NT2/D1 (cell line): Measurements from ENCODE around the gene RBBP5.

Source experiments
- DNase-seq: peaks from one replicate; pipeline ENCODE4 v3.0.0-alpha.2; 2011; ENCODE audit warnings: low read depth, low spot score
- H3K27me3 ChIP-seq: 2 replicates; pipeline ENCODE4 v1.6.0; 2011; ENCODE audit warnings: mild to moderate bottlenecking; ENCODE audit not compliant: insufficient read length, insufficient read depth
- H3K36me3 ChIP-seq: 2 replicates; pipeline ENCODE4 v1.6.1; 2011; ENCODE audit warnings: mild to moderate bottlenecking, low read length, mixed read lengths; ENCODE audit not compliant: insufficient read depth, insufficient read length
- H3K4me1 ChIP-seq: 2 replicates; pipeline ENCODE4 v1.5.1; 2011; ENCODE audit not compliant: insufficient read depth, insufficient read length
- H3K4me3 ChIP-seq: 2 replicates; pipeline ENCODE4 v1.5.1; 2011; ENCODE audit warnings: low read depth; ENCODE audit not compliant: insufficient read length
- H3K9ac ChIP-seq: 2 replicates; pipeline ENCODE4 v1.6.0; 2011; ENCODE audit warnings: low read depth; ENCODE audit not compliant: insufficient read length
- H3K9me3 ChIP-seq: 2 replicates; pipeline ENCODE4 v1.5.1; 2011; ENCODE audit warnings: mild to moderate bottlenecking, low read length; ENCODE audit not compliant: insufficient read depth
- SUZ12 ChIP-seq: IDR thresholded peaks from 2 replicates; pipeline ENCODE4 v1.6.1; 2011; ENCODE audit not compliant: insufficient read length, insufficient read depth; ENCODE audit errors: extremely low read depth
- YY1 ChIP-seq: IDR thresholded peaks from 2 replicates; pipeline ENCODE4 v1.6.1; 2011; ENCODE audit not compliant: insufficient read length, insufficient read depth
- ZNF274 ChIP-seq: IDR thresholded peaks from 2 replicates; pipeline ENCODE4 v1.6.1; 2011; ENCODE audit warnings: mild to moderate bottlenecking, low read depth, low read length

The RBBP5 gene

DNA sequence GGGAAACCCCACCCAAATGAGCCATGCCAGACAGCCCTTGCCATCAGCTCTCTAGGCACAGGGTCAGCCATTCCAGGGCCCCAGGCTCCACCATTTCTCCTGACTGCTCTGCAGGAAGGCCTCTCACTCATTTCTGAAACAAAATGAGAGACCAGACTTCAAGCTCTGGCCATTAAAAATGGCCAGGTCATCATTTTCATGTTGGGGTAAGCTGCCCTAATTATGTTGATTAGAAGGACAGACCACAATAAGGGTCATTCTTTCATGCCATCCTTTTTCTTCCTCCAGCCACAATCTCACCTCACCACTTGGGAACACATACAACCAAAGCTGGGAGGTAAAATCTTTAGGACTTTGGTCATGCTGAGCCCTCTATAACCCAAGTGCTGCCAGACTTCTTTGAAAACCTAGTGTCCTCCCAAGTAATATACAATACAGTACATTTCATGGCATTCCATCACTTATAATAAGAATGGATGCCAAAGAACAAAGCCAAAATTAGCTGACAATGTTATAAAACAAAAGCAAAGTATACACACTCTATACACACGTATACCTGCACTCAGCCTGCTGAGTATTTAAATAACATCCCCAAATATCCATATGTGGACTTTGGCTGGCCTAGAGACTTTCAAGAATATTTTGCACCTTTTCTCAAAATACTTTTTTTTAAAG is 22.4 kb upstream of the RBBP5 start:
- no peak for DNase-seq
- Histone ChIP-seq H3K4me1 (peaks cover 9% of the 10 kb centered on the region), H3K4me3 (no peak overlapping the region), H3K9me3 (peaks cover 22% of the 10 kb centered on the region; the same call in 1 of the 2 replicates), H3K9ac (no peak overlapping the region), H3K27me3 (no peaks in the 10 kb centered on the region), H3K36me3 (peaks cover 10% of the 10 kb centered on the region)
- TF ChIP-seq YY1 = no peak

DNA sequence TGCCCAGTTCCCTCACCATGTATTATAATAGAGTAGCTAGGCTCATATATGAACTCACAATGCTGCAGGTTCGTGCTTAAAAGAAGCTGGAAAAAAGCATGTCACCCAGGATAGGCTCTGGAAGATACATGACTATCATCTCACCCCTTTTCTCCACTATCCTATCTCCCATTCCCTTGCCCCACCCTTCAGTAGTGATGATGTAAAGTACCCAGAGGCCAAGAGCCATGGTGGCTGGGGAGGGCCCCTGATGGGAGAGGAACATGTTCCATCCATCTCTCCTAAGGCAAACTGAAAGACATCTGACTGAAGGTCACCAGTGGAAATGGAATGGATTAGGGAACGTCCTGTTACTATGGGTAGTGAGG is 20.3 kb upstream of the RBBP5 start:
- H3K9ac ChIP-seq = no peak overlapping the region
- H3K4me3 ChIP-seq = no peak overlapping the region

DNA sequence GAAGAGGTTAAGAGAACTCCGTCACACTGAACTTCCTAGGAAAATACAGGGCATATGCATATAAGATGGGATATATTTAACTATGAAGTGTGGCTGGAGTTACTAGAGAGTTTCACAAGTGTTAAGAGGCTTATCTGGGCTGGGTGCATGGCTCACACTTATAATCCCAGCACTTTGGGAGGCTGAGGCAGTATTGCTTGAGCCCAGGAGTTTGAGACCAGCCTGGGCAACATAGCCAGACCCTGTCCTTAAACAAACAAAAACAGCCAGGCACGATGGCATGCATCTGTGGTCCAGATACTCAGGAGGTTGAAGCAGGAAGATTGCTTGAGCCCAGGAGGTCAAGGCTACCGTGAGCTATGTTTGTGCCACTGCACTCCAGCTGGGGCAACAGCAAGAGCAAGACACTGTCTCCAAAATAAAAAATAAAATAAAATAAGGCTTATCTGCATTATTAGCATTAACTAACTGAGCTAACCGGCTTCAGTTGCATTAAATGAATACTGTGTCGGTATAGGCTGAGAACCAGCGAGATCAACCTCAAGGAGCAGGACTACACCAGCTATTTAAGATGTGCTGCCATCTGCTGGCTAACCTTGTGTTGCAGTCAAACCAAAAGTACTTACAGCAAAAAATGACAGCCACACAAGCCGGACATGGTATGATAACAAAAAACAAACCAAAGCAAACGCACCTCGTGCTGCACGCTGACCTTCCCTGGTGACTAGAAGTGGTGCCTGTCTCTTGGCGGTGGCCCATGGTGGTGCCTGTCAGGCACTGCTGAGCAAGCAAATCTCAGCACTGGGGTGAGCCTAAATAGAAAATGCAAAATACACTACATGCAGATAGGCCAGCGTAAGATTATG is 19.7 kb upstream of the RBBP5 start:
- peak; percentile 90 for DNase-seq
- TF ChIP-seq YY1 (no peak), ZNF274 (no peak), SUZ12 (no peak)
- no peaks in the 10 kb centered on the region for H3K27me3 ChIP-seq
- no peak overlapping the region for H3K9ac ChIP-seq
- peaks cover 25% of the 10 kb centered on the region; the same call in 1 of the 2 replicates for H3K9me3 ChIP-seq
- no peaks in the 10 kb centered on the region for H3K36me3 ChIP-seq
- H3K4me3 ChIP-seq = no peak overlapping the region
- peaks cover 6% of the 10 kb centered on the region for H3K4me1 ChIP-seq

More for the DNA sequence above, 20.3 kb upstream of the RBBP5 start:
- Histone ChIP-seq H3K9me3 (peaks cover 25% of the 10 kb centered on the region; the same call in 1 of the 2 replicates), H3K36me3 (no peaks in the 10 kb centered on the region), H3K27me3 (no peaks in the 10 kb centered on the region), H3K4me1 (peaks cover 6% of the 10 kb centered on the region)
- no peak for DNase-seq
- TF ChIP-seq ZNF274 (no peak), SUZ12 (no peak), YY1 (no peak)

- DNase-seq = no peak
- H3K4me1 ChIP-seq = peaks cover 6% of the 10 kb centered on the region
- TF ChIP-seq ZNF274 (no peak), YY1 (no peak), SUZ12 (no peak)
- no peaks in the 10 kb centered on the region for H3K27me3 ChIP-seq
- H3K9ac ChIP-seq = no peak overlapping the region
- peaks cover 25% of the 10 kb centered on the region; the same call in 1 of the 2 replicates for H3K9me3 ChIP-seq
- H3K36me3 ChIP-seq = no peaks in the 10 kb centered on the region
- H3K4me3 ChIP-seq = no peak overlapping the region
Observed at GRCh38 chr1:205140113-205140512, 18.3 kb upstream of the RBBP5 start.

GRCh38 chr1:205137901-205138300 is 16.1 kb upstream of the RBBP5 start:
- H3K9me3 ChIP-seq = peaks cover 25% of the 10 kb centered on the region; the same call in 1 of the 2 replicates
- peaks cover 4% of the 10 kb centered on the region for H3K4me1 ChIP-seq
- DNase-seq = peak; percentile 79
- H3K4me3 ChIP-seq = no peak overlapping the region
- no peak for TF ChIP-seq SUZ12
- no peak for TF ChIP-seq YY1
- TF ChIP-seq ZNF274 = no peak
- H3K27me3 ChIP-seq = no peaks in the 10 kb centered on the region
- H3K36me3 ChIP-seq = no peaks in the 10 kb centered on the region
- no peak overlapping the region for H3K9ac ChIP-seq

GRCh38 chr1:205133287-205133686 is 11.5 kb upstream of the RBBP5 start:
- H3K27me3 ChIP-seq = no peaks in the 10 kb centered on the region
- no peaks in the 10 kb centered on the region for H3K36me3 ChIP-seq
- no peak overlapping the region for H3K9ac ChIP-seq
- no peaks in the 10 kb centered on the region; the same call in 1 of the 2 replicates for H3K9me3 ChIP-seq
- TF ChIP-seq YY1 (no peak), SUZ12 (no peak), ZNF274 (no peak)
- no peak for DNase-seq
- H3K4me1 ChIP-seq = no peaks in the 10 kb centered on the region
- no peak overlapping the region for H3K4me3 ChIP-seq

DNA sequence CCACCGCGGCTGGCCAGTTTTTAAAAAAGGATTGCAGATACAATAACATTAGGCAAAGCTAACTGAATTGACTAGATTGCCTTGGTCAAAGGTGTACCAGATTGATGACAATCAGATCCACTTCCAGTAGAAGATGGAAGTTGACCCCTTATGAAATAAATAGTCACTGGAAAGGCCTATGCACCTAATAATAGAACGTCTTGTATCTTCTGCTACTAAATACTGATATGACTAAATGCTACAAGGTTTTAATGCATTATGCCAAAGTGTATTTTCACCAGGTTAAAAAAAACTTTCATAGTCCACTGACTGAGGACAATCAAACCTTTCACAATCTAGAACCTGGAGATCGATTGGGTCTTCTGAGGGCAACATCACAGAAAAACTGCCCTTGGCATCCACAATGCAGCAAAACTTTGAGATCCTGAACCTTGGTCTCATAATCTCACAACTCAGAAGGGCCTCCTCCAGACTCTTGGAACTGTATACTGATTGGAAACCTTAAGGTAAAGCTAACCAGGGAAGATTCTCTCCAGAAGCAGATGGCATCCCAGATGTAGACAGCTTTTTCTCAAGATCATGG is 7.8 kb upstream of the RBBP5 start:
- H3K36me3 ChIP-seq = no peaks in the 10 kb centered on the region
- no peak for TF ChIP-seq ZNF274
- no peak for TF ChIP-seq YY1
- no peak for TF ChIP-seq SUZ12
- no peaks in the 10 kb centered on the region for H3K4me1 ChIP-seq
- no peak overlapping the region for H3K9ac ChIP-seq
- H3K9me3 ChIP-seq = no peaks in the 10 kb centered on the region
- no peak for DNase-seq
- no peaks in the 10 kb centered on the region for H3K27me3 ChIP-seq
- no peak overlapping the region for H3K4me3 ChIP-seq
